ENCODE results near the gene SLC6A9.

DNA sequence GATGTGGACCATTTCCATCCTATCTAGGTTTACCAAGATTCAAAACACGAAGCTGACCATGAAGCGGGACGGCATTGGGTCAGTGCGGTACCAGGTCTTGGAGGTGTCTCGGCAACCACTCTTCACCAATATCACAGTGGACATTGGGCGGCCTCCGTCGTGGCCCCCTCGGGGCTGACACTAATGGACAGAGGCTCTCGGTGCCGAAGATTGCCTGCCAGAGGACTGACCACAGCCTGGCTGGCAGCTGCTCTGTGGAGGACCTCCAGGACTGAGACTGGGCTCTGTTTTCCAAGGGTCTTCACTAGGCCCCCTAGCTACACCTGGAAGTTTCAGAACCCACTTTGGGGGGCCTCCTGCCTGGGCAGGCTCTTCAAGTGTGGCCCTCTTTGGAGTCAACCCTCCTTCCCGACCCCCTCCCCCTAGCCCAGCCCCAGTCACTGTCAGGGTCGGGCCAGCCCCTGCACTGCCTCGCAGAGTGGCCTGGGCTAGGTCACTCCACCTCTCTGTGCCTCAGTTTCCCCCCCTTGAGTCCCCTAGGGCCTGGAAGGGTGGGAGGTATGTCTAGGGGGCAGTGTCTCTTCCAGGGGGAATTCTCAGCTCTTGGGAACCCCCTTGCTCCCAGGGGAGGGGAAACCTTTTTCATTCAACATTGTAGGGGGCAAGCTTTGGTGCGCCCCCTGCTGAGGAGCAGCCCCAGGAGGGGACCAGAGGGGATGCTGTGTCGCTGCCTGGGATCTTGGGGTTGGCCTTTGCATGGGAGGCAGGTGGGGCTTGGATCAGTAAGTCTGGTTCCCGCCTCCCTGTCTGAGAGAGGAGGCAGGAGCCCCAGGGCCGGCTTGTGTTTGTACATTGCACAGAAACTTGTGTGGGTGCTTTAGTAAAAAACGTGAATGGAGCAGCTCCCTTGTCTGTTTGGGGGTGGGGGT is 40.7 kb downstream of the SLC6A9 start:
- TF ChIP-seq, protein P1, sequence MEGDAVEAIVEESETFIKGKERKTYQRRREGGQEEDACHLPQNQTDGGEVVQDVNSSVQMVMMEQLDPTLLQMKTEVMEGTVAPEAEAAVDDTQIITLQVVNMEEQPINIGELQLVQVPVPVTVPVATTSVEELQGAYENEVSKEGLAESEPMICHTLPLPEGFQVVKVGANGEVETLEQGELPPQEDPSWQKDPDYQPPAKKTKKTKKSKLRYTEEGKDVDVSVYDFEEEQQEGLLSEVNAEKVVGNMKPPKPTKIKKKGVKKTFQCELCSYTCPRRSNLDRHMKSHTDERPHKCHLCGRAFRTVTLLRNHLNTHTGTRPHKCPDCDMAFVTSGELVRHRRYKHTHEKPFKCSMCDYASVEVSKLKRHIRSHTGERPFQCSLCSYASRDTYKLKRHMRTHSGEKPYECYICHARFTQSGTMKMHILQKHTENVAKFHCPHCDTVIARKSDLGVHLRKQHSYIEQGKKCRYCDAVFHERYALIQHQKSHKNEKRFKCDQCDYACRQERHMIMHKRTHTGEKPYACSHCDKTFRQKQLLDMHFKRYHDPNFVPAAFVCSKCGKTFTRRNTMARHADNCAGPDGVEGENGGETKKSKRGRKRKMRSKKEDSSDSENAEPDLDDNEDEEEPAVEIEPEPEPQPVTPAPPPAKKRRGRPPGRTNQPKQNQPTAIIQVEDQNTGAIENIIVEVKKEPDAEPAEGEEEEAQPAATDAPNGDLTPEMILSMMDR (IDR thresholded peaks at IDR 0.05; ENCODE audit: low read depth, low read length, missing input control) = no peak
- no peak for TF ChIP-seq JUND (IDR thresholded peaks at IDR 0.05)

Data from liver (tissue), 3 donors.